K562 (cell line): ENCODE results near the gene COX6B2. TPM values are rescaled to one million over a fixed set of nuclear protein-coding genes. Genes with fewer than 3 reads are reported as not detected.

Experiments used
- BCL6 ChIP-seq: fragments of 250-450 bp; sonication (Bioruptor Pico); IDR thresholded peaks from 2 replicates; pipeline ENCODE4 v1.4.0; 2020
- CBFA2T2 ChIP-seq: fragments of 450-650 bp; conservative IDR thresholded peaks from 2 replicates; pipeline ENCODE4 v1.6.1; 2017; ENCODE audit warnings: mild to moderate bottlenecking
- CHD4 ChIP-seq: fragments of 200-600 bp; sonication (generic); IDR thresholded peaks from 3 replicates; pipeline ENCODE4 v1.6.1; 2012; ENCODE audit warnings: low read depth, mild to moderate bottlenecking, mixed read lengths, low read length, inconsistent platforms; ENCODE audit not compliant: insufficient read depth, insufficient replicate concordance, poor library complexity, severe bottlenecking
- HDAC3 ChIP-seq: fragments of 450-650 bp; IDR thresholded peaks from 2 replicates; pipeline ENCODE4 v1.6.1; 2018; ENCODE audit warnings: borderline replicate concordance, mild to moderate bottlenecking, moderate library complexity; ENCODE audit not compliant: partially characterized antibody
- HLTF ChIP-seq: fragments of 450-650 bp; IDR thresholded peaks from 2 replicates; pipeline ENCODE4 v1.6.1; 2016
- KAT7 ChIP-seq: sonication (generic); formaldehyde crosslinking; IDR thresholded peaks from 2 replicates; pipeline ENCODE4 v1.8.0; 2022; ENCODE audit warnings: missing genetic modification reagents, mild to moderate bottlenecking, borderline replicate concordance
- XRCC4 ChIP-seq: IDR thresholded peaks from one replicate; pipeline ENCODE4 v1.6.1; 2011; ENCODE audit not compliant: insufficient read depth, insufficient read length; ENCODE audit errors: extremely low read depth
- ZFPM2 ChIP-seq: fragments of 250-450 bp; sonication (Bioruptor Pico); IDR thresholded peaks from 2 replicates; pipeline ENCODE4 v1.5.1; 2022; ENCODE audit warnings: mild to moderate bottlenecking
- ZNF239 ChIP-seq: fragments of 250-450 bp; sonication (Bioruptor Pico); IDR thresholded peaks from 2 replicates; pipeline ENCODE4 v1.4.0; 2020; ENCODE audit warnings: mild to moderate bottlenecking
- ZNF41 ChIP-seq: fragments of 250-450 bp; sonication (Bioruptor Pico); conservative IDR thresholded peaks from 2 replicates; pipeline ENCODE4 v1.4.0; 2020; ENCODE audit warnings: mild to moderate bottlenecking
- ZZZ3 ChIP-seq: fragments of 450-650 bp; IDR thresholded peaks from 2 replicates; pipeline ENCODE4 v1.6.1; 2016; ENCODE audit warnings: antibody characterized with exemption, mild to moderate bottlenecking, moderate library complexity
- polyA plus RNA-seq, 8 experiments: library from polyadenylated mRNA; depleted of rRNA in 4 of 8; stranded (reverse) in 5 of 8; unstranded in 3 of 8; fragments of >200 nt; fragmentation: Nextera tagmentation in 2 of 8; fragmentation: Illumina TruSeq in 1 of 8; extraction: Ambion mirVana in 2 of 8; extraction: Trizol in 1 of 8; gene quantifications; 2 replicates each; pipeline versions ENCODE4 v1.2.1 to v1.2.3, GENCODE V29; 2011 to 2014; ENCODE audit warnings: inconsistent platforms in 1 of 8, missing spikeins in 1 of 8
- total RNA-seq, 7 experiments: library from RNA; depleted of rRNA in 6 of 7; stranded (reverse); fragments of >200 nt in 6 of 7; fragmentation: Illumina TruSeq in 2 of 7; extraction: Trizol in 2 of 7; gene quantifications; 2 replicates each; pipeline versions ENCODE4 v1.2.1 to v1.2.3, GENCODE V29; 2011 to 2021; ENCODE audit warnings: low replicate concordance in 1 of 7
- TF ChIP-seq, protein P1 (sequence below): fragments of 200-600 bp; sonication (generic); IDR thresholded peaks from one replicate; pipeline ENCODE4 v1.6.1; 2012; ENCODE audit warnings: mild to moderate bottlenecking, low read depth, low read length, inconsistent platforms
- TF ChIP-seq, protein P2 (sequence below): fragments of 200-800 bp; sonication (Bioruptor generic); IDR thresholded peaks from 2 replicates; pipeline ENCODE4 v1.6.1; 2017; ENCODE audit warnings: missing genetic modification characterization, missing compliant biosample characterization
- TF ChIP-seq, protein P3 (sequence below): sonication (generic); formaldehyde crosslinking; IDR thresholded peaks from 2 replicates; pipeline ENCODE4 v1.5.0; 2020; ENCODE audit warnings: missing genetic modification reagents

The COX6B2 gene
- total and polyA plus RNA-seq, 9 of the 15 experiments (the other 6 are each of a cell fraction or from before 2014, with no cell fraction given) = 0.40 to 2.5 (median 0.83) TPM

DNA sequence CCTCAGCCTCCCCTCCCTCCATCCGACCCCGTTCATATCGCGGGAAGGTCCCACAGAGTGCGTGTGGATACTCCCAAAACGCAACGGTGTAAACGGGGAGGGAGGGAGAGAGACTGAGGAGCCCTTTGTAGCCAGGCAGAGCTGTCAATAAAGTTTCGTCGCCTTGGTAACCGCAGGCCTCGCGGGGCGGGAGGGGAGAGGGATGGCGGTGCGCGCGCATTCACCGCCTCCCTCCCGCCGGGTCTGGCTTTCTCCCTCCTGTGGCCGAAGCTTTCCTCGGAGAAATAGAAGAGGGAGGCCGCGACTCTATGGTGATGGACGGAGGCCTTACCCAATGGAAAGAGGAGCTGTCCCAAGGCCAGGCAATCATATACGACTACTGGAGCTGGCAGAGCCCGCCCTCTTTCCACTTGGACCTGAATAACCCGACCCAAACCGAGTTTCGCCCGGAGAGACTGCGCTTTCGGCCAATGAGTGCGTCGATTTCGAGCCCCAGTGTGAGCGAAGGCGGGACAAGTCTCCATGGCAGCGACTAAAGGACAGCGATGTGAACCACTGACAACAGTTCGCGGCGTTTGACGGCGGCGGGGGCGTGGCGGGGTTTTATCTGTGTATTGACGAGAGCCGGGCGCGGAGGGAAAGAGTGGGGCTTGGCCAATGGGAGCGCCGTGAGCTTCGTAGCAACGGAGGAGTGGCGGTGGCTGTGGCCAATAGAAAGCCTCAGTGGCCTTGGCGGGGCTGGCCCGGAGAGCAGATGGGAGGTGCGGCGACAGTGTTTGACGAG, 15.2 kb downstream of the COX6B2 start, which contains the start of gene KMT5C (continued):
- TF ChIP-seq, protein P1, sequence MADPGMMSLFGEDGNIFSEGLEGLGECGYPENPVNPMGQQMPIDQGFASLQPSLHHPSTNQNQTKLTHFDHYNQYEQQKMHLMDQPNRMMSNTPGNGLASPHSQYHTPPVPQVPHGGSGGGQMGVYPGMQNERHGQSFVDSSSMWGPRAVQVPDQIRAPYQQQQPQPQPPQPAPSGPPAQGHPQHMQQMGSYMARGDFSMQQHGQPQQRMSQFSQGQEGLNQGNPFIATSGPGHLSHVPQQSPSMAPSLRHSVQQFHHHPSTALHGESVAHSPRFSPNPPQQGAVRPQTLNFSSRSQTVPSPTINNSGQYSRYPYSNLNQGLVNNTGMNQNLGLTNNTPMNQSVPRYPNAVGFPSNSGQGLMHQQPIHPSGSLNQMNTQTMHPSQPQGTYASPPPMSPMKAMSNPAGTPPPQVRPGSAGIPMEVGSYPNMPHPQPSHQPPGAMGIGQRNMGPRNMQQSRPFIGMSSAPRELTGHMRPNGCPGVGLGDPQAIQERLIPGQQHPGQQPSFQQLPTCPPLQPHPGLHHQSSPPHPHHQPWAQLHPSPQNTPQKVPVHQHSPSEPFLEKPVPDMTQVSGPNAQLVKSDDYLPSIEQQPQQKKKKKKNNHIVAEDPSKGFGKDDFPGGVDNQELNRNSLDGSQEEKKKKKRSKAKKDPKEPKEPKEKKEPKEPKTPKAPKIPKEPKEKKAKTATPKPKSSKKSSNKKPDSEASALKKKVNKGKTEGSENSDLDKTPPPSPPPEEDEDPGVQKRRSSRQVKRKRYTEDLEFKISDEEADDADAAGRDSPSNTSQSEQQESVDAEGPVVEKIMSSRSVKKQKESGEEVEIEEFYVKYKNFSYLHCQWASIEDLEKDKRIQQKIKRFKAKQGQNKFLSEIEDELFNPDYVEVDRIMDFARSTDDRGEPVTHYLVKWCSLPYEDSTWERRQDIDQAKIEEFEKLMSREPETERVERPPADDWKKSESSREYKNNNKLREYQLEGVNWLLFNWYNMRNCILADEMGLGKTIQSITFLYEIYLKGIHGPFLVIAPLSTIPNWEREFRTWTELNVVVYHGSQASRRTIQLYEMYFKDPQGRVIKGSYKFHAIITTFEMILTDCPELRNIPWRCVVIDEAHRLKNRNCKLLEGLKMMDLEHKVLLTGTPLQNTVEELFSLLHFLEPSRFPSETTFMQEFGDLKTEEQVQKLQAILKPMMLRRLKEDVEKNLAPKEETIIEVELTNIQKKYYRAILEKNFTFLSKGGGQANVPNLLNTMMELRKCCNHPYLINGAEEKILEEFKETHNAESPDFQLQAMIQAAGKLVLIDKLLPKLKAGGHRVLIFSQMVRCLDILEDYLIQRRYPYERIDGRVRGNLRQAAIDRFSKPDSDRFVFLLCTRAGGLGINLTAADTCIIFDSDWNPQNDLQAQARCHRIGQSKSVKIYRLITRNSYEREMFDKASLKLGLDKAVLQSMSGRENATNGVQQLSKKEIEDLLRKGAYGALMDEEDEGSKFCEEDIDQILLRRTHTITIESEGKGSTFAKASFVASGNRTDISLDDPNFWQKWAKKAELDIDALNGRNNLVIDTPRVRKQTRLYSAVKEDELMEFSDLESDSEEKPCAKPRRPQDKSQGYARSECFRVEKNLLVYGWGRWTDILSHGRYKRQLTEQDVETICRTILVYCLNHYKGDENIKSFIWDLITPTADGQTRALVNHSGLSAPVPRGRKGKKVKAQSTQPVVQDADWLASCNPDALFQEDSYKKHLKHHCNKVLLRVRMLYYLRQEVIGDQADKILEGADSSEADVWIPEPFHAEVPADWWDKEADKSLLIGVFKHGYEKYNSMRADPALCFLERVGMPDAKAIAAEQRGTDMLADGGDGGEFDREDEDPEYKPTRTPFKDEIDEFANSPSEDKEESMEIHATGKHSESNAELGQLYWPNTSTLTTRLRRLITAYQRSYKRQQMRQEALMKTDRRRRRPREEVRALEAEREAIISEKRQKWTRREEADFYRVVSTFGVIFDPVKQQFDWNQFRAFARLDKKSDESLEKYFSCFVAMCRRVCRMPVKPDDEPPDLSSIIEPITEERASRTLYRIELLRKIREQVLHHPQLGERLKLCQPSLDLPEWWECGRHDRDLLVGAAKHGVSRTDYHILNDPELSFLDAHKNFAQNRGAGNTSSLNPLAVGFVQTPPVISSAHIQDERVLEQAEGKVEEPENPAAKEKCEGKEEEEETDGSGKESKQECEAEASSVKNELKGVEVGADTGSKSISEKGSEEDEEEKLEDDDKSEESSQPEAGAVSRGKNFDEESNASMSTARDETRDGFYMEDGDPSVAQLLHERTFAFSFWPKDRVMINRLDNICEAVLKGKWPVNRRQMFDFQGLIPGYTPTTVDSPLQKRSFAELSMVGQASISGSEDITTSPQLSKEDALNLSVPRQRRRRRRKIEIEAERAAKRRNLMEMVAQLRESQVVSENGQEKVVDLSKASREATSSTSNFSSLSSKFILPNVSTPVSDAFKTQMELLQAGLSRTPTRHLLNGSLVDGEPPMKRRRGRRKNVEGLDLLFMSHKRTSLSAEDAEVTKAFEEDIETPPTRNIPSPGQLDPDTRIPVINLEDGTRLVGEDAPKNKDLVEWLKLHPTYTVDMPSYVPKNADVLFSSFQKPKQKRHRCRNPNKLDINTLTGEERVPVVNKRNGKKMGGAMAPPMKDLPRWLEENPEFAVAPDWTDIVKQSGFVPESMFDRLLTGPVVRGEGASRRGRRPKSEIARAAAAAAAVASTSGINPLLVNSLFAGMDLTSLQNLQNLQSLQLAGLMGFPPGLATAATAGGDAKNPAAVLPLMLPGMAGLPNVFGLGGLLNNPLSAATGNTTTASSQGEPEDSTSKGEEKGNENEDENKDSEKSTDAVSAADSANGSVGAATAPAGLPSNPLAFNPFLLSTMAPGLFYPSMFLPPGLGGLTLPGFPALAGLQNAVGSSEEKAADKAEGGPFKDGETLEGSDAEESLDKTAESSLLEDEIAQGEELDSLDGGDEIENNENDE = no peak
- TF ChIP-seq, protein P2, sequence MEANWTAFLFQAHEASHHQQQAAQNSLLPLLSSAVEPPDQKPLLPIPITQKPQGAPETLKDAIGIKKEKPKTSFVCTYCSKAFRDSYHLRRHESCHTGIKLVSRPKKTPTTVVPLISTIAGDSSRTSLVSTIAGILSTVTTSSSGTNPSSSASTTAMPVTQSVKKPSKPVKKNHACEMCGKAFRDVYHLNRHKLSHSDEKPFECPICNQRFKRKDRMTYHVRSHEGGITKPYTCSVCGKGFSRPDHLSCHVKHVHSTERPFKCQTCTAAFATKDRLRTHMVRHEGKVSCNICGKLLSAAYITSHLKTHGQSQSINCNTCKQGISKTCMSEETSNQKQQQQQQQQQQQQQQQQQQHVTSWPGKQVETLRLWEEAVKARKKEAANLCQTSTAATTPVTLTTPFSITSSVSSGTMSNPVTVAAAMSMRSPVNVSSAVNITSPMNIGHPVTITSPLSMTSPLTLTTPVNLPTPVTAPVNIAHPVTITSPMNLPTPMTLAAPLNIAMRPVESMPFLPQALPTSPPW (CRISPR knock-in tag) = peak; percentile 95
- TF ChIP-seq CHD4 (no peak), XRCC4 (no peak), CBFA2T2 (no peak), ZFPM2 (CRISPR knock-in tag) (no peak), BCL6 (no peak), ZNF239 (CRISPR knock-in tag) (no peak), ZZZ3 (no peak), ZNF41 (no peak), HDAC3 (no peak), KAT7 (no peak), HLTF (no peak)
- TF ChIP-seq, protein P3, sequence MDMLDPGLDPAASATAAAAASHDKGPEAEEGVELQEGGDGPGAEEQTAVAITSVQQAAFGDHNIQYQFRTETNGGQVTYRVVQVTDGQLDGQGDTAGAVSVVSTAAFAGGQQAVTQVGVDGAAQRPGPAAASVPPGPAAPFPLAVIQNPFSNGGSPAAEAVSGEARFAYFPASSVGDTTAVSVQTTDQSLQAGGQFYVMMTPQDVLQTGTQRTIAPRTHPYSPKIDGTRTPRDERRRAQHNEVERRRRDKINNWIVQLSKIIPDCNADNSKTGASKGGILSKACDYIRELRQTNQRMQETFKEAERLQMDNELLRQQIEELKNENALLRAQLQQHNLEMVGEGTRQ (CRISPR knock-in tag) = no peak
